Suprapubic skin (tissue), 3 donors: ENCODE results near the gene SLC22A14.

Experiments used
- CTCF ChIP-seq, 2 donors: fragments of 200-600 bp in 1 of 2; fragments of 450-650 bp in 1 of 2; sonication (generic) in 1 of 2; IDR thresholded peaks; one replicate each; pipeline ENCODE4 v1.5.1; 2016 to 2019; ENCODE audit warnings: antibody characterized with exemption in 2 of 2, mild to moderate bottlenecking in 1 of 2, moderate library complexity in 1 of 2
- POLR2AphosphoS5 ChIP-seq, 3 donors: sonication (generic); formaldehyde crosslinking; IDR thresholded peaks; one replicate each; pipeline ENCODE4 v1.6.1; 2017; ENCODE audit warnings: antibody characterized with exemption in 3 of 3

GRCh38 chr3:38253704-38254103 is 28.4 kb upstream of the SLC22A14 start:
- TF ChIP-seq CTCF (IDR thresholded peaks at IDR 0.05) (no peak), POLR2AphosphoS5 (IDR thresholded peaks at IDR 0.05) (no peak)
